ENCODE measurements around the gene WDR73.

DNA sequence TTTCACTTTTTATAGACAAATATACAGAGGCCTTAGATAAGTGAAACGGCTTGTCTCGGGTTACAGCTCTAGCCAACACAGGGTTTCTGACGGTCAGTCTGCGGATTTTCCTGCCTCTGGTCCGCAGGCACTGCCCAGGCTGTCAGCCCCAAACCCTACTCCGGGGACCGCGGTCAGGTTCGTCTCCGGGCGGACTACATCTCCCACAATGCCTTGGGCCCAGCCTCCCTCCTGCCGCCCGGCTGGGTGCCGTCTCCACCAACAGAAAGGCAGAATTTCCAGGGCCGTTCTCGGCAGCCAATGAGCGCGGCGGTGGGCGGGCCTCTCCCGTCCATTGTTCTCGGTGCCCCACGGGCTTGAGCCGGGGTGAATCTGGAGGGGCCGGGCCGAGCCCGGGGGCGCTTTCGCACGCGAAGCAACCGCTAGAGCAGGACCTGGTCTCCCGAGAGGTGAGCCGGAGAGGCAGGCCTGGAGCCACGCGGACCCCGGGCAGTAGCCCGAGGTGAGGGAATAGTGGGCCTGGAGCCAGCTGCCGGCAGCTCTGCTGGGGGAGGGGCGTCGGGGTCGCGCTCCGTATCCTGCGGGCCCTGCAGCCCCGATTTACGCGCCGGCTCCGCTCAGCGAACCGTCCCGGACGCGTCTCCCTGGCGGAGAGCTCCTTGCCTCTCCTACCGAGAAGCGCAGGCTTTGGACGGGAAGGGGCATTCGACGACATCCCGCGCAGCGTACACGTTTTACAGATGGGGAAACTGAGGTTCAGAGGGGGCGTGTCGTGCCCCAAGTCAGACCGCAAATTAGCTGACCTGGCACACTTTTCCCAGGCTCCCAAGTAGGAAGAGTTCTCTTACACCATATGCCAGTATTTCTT lies 53.2 kb downstream of the WDR73 start, which contains the start of gene ZSCAN2:
- TF ChIP-seq POLR2A (IDR thresholded peaks at IDR 0.05) (peak in 1 of 2 donors; percentile 50), CTCF (IDR thresholded peaks at IDR 0.05) (no peak)
